ENCODE measurements around the gene NF1.
"Not testable (repeated sequence)": the region's sequence is repeated elsewhere in the genome, so short reads cannot be mapped to it uniquely, and the experiment has no call there.

The NF1 gene

DNA sequence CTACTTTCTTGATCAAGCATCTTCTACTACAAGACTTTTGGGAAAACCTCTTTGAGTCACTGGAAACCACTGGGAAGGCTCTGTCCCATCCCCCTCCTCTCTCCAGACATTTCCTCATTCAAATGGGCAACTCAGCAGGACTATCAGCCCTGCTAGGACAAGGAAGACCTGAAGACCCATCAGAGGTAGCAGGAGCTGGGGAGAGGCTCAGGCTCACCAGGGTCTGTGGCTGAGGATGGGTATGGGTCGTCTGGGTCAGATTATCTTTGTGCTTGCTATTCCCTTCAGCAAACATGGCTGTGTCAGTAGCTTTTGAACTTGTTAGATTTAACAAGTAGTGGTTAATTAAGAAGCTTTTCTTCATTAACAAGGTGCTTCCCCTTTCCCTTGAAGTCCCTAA is 15.0 kb upstream of the NF1 start:
- FAIRE-seq (no peak), DNase-seq (ENCODE audit: extremely low spot score, insufficient read length, low read depth) (no peak)

- DNase-seq (ENCODE audit: extremely low spot score, insufficient read length, low read depth) (no peak), FAIRE-seq (no peak)
Observed at GRCh38 chr17:31085563-31085962, 9.2 kb upstream of the NF1 start.

DNA sequence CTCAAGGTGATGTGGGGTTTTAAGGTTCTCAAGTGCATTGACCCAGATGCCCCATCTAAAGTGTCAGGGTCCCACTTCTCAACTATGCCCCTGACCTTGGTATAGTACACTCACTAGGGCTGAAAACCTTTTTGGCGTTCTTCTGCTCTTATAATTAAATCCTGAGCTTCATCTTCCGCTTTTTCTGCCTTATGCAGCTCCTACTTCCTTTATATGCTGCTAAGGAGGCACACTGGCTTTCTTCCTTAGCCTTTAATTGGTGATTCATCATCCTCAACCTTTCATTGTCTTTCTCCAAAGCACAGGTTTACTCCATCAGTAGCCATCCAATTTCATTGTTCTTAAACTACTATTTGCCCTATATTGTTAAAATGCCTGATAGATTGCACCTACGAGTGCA is 5.3 kb upstream of the NF1 start:
- FAIRE-seq (no peak), DNase-seq (ENCODE audit: extremely low spot score, insufficient read length, low read depth) (no peak)

DNA sequence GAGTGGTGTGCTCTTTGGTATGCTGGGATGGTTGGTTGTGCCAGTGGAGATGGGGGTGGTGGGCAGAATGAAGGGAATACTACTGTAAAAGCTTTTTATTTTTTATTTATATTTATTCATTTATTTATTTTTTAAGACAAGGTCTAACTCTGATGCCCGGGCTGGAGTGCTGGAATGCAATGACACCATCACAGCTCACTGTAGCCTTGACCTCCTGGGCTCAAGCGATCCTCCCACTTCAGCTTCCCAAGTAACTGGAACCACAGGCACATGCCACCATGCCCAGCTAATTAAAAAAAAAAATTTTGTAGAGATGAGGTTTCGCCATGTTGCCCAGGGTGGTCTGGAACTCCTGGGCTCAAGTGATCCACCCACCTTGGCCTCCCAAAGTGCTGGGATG is 4.1 kb upstream of the NF1 start:
- not testable (repeated sequence) for FAIRE-seq

GRCh38 chr17:31092475-31093064 is 2.2 kb upstream of the NF1 start:
- DNase-seq (ENCODE audit: extremely low spot score, insufficient read length, low read depth) (no peak), FAIRE-seq (no peak)

More for the DNA sequence above, 4.1 kb upstream of the NF1 start:
- DNase-seq (ENCODE audit: extremely low spot score, insufficient read length, low read depth): not testable (repeated sequence)

- FAIRE-seq (peak; percentile 44), DNase-seq (ENCODE audit: extremely low spot score, insufficient read length, low read depth) (no peak)
Observed at GRCh38 chr17:31093866-31094599, 744 bp upstream of the NF1 start.

GRCh38 chr17:31095236-31096105 is 694 bp downstream of the NF1 start:
- DNase-seq (ENCODE audit: extremely low spot score, insufficient read length, low read depth) (peak; percentile 15), FAIRE-seq (peak; percentile 59)

GRCh38 chr17:31096106-31096436 is 1.3 kb downstream of the NF1 start:
- FAIRE-seq: peak; percentile 42

GRCh38 chr17:31099016-31099415 is 4.2 kb downstream of the NF1 start:
- DNase-seq (ENCODE audit: extremely low spot score, insufficient read length, low read depth) (no peak), FAIRE-seq (no peak)

More at GRCh38 chr17:31096106-31096436, 1.3 kb downstream of the NF1 start:
- no peak for DNase-seq (ENCODE audit: extremely low spot score, insufficient read length, low read depth)

DNA sequence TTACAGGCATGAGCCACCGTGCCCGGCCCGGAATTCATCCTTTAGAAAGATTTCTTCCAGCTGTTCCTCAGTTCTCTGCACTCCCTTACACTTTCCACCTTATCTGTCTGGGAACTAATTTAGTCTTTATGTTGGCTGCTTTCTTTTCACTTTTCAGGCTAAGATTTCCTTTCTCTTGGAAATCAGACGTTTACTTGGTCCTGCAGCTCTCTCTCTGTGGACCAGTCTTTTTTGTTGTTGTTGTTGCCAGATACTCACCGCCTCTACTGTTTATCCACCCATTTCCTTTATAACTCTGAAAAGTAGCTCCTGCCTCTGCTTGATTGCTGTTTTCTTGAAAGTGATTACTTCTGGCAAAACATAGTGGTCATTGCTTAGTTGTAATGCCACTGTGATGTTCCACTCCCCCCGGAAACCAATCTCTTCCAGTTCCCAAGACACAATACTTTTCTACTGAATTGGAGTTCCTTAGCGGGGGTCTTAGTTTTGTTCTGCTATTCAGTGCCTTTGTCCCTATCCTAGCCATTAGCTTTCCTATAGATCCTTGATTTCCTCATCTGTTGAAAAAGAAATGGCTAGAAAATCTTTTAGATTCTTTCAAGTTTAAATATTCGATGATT is 6.2 kb downstream of the NF1 start:
- FAIRE-seq (no peak), DNase-seq (ENCODE audit: extremely low spot score, insufficient read length, low read depth) (no peak)

DNA sequence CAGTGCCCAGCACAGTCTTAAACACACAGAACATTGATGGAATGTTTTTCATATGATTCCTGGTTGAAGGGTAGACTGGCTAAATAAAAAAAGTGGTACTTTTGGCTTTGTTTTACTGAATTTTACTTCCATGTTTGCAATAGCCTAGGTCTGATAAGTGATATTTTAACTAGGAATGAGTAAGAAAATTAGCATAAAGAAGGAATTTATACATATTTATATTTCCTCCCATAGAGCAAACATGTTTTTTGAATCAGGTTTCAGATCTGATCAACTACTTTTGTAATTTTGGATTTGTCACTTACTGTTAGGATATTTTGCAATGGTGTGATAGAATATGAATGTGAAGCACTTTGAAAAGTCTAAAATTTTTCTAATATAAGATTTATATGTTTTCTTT is 7.2 kb downstream of the NF1 start:
- FAIRE-seq (no peak), DNase-seq (ENCODE audit: extremely low spot score, insufficient read length, low read depth) (no peak)

- no peak for FAIRE-seq
- DNase-seq (ENCODE audit: extremely low spot score, insufficient read length, low read depth): no peak
Observed at GRCh38 chr17:31105991-31106390, 11.2 kb downstream of the NF1 start.

DNA sequence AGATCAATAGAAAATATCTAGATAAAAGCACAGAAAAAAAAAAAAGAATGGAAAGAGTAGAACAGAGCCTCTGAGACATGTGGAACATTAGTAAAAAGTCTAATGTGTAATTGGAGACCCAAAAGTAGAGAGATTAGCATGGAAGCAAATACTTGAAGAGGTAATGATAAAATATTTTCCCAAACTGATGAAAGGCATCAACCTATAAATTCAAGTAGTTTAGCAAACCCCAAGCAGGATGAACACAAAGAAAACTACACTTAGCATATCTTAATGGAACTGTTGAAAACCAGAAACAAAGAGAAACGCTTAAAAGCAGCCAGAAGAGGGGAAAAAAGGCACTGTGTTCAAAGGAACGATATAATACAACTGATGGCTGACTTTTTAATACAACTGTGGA is 16.4 kb downstream of the NF1 start:
- no peak for FAIRE-seq

DNA sequence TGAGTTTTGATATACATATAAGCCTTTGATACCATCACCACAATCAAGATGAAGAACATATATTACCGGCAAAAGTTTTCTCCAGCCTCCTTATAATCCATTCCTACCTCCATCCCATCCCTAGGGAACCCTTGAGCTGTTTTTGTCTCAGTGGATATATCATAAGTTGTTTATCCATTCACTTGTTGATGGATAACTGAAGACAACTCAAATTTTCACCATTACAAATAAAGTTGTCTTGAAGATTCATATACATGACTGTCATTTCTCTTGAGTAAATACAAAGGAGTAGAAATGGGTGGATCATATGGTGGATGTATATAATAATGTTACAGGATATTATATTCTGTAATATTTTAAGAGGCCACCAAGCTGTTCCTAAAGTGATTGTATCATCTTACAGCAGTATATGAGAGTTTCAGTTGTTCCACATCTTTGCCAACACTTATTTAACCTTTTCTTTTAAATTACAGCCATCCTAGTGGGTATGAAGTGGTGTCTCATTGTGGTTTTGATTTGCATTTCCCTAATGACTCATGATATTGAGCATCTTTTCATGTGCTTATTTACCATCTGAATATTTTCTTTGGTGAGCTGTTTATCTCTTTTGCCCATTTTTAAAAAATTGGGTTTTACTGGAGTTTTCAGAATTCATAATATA is 17.4 kb downstream of the NF1 start:
- peak; percentile 41 for FAIRE-seq
- DNase-seq (ENCODE audit: extremely low spot score, insufficient read length, low read depth): no peak

More for the DNA sequence above, 16.4 kb downstream of the NF1 start:
- no peak for DNase-seq (ENCODE audit: extremely low spot score, insufficient read length, low read depth)

- not testable (repeated sequence) for FAIRE-seq; DNase-seq (ENCODE audit: extremely low spot score, insufficient read length, low read depth)
Observed at GRCh38 chr17:31113368-31113767, 18.6 kb downstream of the NF1 start.

DNA sequence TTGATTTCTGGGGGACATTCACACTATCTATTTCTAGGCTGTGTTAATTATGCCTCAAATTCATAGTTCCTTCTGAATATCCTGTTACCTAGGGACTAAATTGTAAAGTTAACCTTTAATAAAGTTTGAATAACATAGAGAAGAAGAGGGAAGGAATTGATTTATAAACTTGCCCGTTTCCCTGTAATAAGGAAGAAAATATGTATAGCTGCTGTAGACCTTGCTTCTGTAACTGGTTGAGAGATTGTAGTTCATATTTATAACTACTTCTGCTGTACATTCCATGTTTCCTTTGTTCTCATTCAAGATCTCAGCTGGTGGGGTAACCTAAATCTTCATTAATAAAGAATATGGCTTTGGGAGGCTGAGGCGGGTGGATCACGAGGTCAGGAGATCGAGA is 19.2 kb downstream of the NF1 start:
- DNase-seq (ENCODE audit: extremely low spot score, insufficient read length, low read depth) (no peak), FAIRE-seq (no peak)

DNA sequence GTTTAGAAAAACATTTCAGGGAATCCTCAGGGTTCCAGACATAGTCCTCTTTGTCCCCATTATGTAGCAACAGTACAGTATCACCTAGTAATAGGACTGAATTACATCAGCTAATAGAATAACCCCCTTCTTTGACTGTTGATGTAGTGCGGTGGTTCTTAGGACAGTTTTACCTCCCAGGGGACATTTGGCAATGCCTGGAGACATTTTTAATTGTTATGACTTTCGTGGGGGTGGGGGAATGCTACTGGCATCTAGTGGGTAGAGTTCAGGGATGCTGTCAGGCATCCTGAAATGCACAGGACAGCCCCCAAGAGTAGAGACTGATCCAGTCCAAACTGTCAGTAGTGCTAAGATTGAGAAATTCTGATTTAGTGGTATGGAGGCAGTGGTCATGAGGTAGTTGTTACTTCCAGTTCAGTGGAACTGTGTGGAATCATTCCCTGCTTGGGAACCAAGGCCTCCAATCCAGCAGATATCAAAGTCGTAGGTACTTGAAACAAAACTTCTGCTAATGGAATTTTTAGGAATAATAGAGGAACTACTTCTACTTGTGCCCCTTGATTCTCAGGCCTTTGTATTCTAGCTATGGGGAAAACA is 20.3 kb downstream of the NF1 start:
- FAIRE-seq: no peak
- DNase-seq (ENCODE audit: extremely low spot score, insufficient read length, low read depth): no peak

DNA sequence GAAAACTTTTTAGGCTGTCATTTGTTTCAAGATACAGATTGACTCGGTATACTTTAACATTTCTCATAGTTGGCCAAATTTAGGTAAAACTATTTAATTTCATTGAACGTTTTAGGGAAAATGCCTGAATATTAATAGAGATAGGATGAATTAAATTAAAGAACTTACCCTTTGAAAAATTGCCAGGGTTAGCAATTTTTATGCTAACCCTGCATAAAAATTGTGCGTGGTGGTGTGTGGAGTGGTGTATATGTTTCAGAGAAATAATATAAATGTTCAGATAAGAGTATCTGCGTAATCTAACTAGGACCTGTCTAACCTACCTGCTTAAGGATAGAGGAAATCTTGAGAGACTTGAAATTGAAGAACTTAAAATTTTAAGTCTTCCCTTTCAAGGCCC is 21.4 kb downstream of the NF1 start:
- FAIRE-seq: no peak
- no peak for DNase-seq (ENCODE audit: extremely low spot score, insufficient read length, low read depth)

DNA sequence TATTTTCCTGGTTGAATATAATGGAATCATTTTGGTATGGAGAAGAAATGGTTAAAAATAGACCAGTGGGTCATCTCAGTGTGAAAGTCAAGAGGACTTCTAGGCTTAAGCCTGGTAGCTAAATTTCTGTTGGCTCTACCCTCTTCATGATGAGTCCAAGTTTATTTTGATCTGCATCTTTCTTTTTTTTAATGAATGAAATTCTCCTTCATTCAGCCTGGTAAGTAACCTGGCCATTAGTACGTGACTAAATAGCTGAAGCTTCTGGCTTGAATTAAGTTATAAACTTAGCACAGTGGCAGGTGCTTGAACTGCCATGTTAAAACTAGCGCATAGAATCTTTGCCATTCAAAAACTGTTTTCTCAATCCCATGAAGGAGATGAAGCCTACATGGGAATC is 28.0 kb downstream of the NF1 start:
- DNase-seq (ENCODE audit: extremely low spot score, insufficient read length, low read depth) (no peak), FAIRE-seq (no peak)

DNA sequence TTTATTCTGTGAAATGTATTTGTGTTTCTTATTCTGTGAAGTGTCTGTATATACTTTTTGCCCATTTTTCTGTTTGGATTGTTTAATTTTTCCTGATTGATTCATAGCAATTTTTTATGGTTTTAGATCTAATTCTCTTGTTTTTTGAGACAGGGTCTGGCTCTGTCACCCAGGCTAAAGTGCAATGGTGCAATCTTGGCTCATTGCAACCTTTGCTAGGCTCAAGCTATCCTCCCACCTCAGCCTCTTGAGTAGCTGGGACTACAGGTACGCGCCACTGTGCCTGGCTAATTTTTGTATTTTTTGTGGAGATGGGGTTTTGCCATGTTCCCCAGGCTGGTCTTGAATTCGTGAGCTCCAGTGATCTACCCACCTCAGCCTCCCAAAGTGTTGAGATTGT is 31.5 kb downstream of the NF1 start:
- DNase-seq (ENCODE audit: extremely low spot score, insufficient read length, low read depth): no peak

More for the DNA sequence above, 31.5 kb downstream of the NF1 start:
- FAIRE-seq: no peak
